Testis (tissue), 2 donors: ENCODE measurements around the gene KATNIP.

Experiments
- POLR2A ChIP-seq: fragments of 450-650 bp; IDR thresholded peaks from one replicate; pipeline ENCODE4 v1.6.1; 2017; ENCODE audit warnings: antibody characterized with exemption, mild to moderate bottlenecking, moderate library complexity
- TF ChIP-seq, protein P1 (sequence below), 3 experiments: fragments of 450-650 bp in 2 of 3; fragments of 200-600 bp in 1 of 3; sonication (generic) in 1 of 3; IDR thresholded peaks; one replicate each; pipeline ENCODE4 v1.5.1; 2016 to 2019; ENCODE audit warnings: antibody characterized with exemption in 3 of 3, mild to moderate bottlenecking in 2 of 3, moderate library complexity in 1 of 3

DNA sequence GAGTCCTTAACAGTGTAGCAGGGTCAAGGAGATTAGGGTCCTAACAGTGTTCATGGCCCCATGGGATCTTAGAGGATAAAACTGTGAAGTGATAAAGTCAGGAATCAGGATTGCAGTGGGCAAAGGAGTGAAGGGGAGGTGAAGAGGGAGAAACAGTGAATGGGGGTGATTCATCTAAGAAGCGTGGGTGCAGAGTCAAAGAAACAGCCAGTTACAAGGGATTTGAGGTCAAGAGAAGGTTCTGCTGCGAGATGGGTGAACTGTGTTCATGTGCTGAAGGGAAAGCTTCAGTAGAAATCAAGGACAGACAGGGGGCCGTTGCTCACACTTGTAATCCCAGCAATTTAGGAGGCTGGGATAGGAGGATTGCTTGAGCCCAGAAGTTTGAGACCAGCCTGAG is 6.1 kb upstream of the KATNIP start:
- TF ChIP-seq, protein P1, sequence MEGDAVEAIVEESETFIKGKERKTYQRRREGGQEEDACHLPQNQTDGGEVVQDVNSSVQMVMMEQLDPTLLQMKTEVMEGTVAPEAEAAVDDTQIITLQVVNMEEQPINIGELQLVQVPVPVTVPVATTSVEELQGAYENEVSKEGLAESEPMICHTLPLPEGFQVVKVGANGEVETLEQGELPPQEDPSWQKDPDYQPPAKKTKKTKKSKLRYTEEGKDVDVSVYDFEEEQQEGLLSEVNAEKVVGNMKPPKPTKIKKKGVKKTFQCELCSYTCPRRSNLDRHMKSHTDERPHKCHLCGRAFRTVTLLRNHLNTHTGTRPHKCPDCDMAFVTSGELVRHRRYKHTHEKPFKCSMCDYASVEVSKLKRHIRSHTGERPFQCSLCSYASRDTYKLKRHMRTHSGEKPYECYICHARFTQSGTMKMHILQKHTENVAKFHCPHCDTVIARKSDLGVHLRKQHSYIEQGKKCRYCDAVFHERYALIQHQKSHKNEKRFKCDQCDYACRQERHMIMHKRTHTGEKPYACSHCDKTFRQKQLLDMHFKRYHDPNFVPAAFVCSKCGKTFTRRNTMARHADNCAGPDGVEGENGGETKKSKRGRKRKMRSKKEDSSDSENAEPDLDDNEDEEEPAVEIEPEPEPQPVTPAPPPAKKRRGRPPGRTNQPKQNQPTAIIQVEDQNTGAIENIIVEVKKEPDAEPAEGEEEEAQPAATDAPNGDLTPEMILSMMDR (IDR thresholded peaks at IDR 0.05), result no peak
- no peak for TF ChIP-seq POLR2A
